HG03175 (cell line): Measurements from ENCODE around the gene ACOXL.
A peak's percentile ranks its signal among the peaks of the same experiment; 100 is the strongest.

Experiments used
- ATAC-seq: cut with Tn5 transposase; IDR thresholded peaks from one replicate; pipeline ENCODE4 v1.9.1; 2021; ENCODE audit warnings: mild to moderate bottlenecking, moderate library complexity; ENCODE audit not compliant: unreplicated experiment

The ACOXL gene

DNA sequence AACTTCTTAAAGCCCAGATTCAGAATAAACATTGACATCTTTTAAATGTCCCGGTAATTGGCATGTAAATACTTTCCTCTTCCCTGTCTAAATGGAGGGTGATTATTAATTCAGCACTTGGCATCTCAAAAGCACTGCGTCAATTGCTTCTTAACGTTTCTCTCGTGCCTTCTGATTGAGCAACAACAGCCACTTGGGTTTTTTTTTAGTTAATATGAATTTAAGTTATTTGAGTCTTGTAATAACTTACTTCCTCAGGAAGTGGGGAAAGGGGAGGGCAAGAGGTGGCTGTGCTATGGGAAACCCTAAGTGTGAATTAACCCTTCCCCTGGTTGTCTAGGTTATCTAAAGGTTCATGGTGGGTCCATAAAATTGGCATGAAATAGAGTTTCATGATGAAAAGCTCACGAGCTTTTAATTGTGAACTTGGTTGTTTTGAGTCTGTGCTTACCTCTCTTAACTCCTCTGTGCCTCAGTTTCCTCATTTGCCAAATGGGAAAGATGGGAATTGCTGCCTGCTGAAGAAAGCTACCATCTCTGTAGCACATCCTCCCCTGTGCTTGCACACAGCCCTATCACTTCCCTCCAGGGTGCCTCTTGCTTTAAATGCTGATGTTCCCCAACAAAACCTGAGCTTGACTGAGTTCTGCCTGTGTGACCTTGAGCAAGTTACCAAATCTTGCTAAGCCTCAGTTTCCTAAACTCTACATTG is 262.0 kb downstream of the ACOXL start:
- ATAC-seq, result no peak

DNA sequence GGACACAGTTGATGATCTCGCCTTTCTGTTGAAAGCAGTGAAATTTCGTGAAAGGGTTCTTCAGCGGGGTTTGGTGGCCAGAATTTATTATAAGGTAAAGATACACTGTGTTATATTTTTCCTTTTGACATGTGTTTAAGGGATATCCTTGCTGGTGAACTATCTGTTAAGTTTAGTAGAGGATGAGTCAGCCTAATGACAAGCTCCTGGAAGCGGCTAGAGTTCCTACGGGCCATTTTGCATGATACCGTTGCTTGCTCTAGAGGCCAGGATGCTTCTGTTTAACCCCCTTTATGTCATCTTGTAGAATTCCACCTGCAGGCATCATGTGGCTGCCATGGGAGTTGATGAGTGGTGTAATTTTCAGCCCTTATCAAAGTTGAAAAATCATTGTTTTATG is 263.5 kb downstream of the ACOXL start:
- no peak for ATAC-seq

DNA sequence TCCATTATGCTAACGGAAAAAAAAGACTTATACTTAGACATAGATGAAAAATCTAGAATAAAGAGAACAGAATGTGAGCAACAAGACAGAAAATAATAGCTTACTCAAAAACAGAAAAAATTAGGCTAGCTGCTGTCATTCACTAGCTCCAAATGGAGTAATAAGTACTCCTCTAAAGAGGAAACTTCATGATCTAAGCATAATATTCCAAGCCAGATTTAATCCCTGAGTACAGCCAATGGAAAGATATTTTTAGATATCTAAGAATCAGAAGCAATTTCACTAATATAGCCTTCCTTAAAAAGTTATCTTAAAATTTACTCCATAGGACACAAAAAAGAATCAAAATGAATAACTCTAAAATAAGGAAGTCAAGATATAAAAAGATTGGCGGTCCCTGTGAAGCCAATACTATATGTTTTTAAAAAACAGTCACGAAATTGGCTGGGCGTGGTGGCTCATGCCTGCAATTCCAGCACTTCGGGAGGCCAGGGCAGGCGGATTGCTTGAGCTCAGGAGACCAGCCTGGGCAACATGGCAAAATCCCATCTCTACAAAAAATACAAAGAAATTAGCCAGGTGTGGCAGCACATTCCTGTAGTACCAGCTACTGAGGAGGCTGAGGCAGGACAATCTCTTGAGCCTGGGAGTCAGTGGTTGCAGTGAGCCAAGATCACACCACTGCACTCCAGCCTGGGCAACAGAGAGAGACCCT is 265.1 kb downstream of the ACOXL start:
- ATAC-seq, result no peak

DNA sequence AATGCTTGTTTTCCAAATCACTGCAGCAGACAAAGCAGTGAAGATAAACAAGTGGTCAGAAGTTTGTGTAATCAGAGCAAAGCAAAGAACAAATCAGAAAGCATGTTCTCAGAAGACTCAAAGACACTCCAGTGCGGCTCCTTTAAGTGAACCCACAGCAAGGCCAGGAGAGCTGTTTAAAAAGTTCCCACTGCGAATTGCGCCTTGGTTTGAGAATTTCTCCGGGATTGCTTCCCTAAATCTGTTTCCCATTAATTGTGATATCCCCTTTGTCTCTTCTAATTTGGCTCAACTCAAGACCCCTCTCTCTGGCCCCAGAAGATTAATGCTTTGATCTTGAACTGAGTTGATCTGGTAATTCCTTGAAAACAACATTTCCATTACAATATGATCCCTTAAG is 265.9 kb downstream of the ACOXL start:
- no peak for ATAC-seq

DNA sequence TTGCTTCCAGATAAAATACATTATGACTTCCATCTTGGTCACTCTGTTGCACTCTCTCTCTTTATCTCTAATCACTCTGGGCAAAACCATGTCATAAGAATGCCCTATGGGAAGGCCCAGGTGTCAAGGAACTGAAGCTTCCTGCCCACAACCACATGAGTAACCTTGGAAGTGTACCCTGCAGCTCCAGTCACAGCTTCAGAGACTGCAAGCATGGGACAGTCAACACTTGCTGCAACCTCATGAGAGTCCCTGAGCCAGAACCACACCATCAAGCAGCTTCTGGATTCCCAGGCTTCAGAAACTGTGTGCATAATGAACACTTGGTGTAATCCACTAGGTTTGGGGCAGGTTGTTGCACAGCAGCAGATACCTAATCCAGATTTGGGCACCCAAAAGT is 267.3 kb downstream of the ACOXL start:
- ATAC-seq, result no peak

DNA sequence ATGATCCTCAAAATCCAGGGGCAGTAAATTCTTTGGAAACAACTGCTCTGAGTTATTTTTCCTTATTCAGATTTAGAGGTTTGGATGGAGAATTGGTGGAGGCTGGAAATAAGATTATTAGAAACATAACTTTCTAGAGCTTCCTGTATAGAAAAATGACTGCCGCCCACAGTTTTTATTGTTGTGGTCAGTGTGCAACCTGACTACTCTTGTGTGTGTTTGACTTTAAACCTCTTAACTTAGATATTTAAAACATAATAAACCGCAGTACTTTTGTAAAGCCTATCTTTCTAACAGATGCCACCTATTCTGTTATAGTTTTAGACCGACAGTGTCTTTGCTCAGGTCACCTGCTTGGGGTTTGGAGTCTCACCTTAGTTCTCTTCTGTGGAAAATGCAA is 272.9 kb downstream of the ACOXL start:
- ATAC-seq, result no peak

DNA sequence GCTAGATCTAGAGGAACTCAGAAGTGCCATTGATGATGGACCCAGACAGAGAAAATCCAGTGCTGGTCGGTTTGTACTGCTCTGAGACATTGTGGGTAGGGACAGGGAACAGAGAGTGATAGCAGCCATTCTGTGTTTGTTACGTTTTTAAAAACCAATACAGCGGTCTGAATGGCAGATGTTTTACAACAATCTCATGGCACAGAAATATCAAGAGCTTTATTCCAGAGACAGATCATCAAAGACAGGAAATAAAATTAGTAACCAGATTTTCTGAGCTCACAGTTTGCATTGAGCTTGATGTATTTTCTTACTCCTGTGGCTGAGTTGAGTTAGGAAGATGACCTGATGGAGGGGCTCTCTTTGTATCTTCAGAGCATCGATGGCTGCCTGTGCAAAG is 273.4 kb downstream of the ACOXL start:
- no peak for ATAC-seq

DNA sequence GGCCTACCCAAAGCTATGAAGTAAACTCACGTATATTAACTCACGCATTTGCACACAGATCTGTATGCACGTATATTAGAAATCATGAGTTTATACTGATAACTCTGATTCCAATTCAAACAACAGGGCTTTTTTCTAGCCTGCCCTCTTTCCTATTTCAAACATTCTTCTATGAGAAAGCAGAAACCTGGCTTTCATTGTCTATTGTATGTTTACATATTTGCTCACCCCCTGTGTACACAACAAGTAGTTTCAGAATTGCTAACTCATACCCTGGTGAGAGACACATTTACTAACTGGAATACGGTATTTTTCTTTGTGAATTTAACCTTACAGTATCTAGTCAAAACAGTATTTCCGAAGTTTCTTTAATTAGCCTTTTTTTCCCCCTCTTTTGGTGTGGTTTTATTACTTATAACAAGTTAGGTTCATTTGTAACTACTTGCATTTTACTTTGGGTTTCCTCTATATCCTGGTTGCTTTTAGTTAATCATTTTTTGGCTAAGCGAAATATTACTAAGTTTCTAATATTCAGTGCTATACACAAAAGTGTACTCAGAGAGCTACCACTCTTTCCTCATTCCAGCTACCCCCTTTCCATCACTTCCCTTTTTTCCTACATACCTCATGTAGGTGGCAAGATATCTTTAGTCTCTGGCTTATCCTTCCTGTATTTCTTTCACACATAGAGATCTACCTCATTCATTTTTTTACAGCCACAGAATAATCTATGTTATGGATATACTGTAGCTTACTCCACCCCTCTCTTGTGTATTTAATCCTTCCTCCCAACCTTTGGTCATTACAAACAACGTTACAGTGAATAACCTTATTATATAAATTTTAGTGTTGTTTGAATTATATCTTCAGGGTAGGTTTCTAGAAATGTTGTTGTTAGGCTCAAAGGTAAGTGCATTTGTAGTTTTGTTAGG is 275.6 kb downstream of the ACOXL start:
- ATAC-seq, result no peak

DNA sequence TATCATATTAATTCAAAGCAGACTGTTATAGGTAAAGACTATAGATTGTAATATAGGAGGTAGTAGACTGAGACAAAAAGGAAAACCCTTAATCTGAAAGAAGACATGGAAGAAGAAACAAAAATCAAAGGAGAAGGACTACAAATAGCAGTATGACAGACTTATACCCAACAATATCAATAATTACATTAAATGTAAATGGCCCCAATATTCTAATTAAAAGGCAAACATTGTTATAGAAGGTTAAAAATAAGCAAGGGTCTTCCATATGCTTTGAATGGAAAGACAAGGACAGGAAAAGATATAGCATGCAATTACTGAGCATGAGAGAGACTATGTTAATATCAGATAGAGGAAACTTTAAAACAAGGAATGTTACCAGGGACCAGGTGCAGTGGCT is 278.8 kb downstream of the ACOXL start:
- ATAC-seq, result no peak

DNA sequence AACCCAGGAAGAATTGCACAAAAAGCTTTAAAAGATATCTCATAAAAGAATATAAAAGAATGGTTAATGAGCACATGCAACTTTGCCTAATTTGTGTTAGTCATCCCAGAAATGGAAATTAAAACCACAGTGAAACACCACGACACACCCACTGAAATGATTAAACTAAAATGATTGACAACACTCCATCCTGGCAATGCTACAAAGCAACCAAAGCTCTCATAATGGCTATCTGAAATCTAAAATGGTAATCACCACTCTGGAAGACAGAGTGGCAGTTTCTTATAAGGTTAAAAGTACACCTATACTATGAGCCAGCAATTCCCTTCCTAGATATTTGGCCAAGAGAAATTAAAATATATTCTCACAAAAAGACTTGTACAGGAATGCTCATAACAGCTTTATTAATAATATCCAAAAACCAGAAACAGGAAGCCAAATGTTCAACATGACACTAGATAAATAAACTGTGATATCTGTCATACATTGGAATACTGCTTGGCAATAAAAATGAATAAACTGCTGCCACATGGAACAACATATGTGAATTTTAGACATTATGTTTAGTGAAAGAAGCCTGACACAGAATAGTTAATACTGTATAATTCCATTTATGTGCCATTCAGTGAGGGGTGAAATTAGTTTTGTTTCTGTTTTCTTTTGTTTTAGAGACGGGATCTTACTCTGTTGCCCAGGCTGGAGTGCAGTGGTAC is 283.1 kb downstream of the ACOXL start:
- ATAC-seq, result no peak

DNA sequence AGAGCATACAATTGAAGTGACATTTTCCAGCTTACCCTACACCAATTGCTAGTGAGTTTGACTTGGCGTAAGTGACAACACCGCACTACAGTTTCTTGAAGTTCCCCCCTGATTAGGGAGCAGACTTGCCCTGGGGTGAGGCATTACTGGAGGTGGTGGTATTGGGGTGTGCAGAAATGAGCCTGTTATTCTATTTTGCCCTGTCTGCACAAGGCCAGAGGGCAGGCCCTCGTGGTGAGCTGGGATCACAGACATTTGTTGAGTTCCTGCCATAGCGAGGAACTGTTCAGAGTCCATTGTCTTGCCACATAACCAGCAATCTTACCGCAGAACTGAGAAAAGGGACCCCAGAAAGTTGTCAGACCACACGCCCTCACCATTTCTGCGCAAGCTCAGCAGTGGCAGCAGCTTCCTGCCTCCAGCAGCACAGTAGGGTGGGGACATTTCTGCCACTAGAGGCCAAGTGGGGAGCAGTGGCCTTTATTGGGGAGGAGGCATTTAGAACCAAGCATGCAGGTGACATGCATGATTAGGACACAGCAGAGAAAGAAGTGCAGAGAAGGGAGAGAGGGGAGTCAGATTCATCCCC is 284.8 kb downstream of the ACOXL start:
- ATAC-seq, result no peak

DNA sequence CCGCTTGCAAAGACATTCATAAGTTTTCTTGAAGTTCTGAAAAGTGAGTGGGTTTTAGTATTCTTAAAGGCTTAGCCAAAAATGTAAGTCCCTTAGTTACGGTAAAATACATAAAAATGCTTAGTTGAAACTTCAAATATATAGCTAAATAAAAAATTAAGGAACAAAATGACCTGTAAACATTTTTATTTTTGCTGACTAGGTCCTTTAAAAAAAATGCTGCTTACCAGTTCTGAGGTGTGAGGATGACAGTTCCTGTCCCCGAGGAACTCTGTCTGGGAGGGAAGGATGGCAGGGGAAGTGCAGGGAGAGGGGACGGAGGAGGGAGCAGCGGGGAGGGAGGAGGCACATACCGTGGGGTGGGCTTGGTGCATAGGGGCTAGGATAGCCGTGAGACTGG is 285.5 kb downstream of the ACOXL start:
- no peak for ATAC-seq

DNA sequence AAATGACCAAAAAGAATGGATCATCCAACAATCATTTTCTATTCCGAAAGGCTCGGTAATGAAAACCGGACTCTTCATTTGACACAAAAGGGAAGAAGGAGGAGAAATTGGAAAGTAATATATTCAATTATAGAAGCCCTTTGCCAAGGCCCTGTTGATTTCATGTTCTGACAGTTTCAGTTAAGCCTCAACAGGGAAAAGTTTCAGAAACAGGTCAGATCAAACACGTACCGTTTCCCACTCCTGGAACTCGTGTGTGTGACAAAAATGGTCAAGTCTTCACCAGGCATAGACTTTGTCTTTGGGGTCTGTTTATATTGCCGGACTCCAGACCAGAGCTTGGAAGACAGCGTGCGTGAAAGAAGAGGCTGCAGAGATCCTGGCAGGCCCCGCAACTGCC is 287.0 kb downstream of the ACOXL start:
- ATAC-seq, result no peak

DNA sequence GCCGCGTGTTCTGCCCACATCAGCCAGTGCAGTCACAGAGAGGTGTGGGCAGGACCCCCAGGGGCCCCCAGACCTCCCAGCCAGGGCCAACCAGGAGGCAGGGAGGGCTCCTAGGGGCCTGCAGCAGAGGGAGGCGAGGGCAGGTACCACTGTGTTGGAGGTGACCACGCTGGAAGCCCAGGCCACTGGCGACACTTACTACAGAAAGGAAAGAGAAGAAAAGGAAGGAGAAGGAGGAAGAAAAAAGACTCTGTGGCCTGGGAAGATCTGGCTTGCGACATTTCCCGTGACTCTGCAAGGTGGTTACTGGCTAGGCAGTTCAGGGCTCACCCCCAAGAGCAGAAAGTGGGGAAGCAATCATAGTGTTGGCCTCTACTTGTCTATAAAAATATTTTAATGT is 290.3 kb downstream of the ACOXL start:
- no peak for ATAC-seq

DNA sequence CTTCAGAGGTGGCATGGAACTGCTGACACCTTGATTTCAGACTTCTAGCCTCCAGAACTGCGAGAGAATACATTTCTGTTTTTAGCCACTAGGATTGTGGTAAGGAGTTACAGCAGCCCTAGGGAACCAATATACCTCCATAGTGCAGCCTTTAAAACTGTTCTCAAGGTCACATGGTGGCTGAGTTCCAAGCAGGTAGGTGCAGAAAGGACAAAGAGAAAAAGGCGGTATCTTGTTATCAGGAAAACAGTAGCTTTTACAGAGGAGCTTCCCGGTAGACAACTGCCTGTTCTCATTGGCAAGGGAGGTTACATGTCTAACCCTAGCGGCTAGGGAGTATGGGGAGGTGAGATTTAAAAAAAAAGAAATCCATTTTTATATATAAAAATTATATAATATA is 292.1 kb downstream of the ACOXL start:
- ATAC-seq, result no peak

DNA sequence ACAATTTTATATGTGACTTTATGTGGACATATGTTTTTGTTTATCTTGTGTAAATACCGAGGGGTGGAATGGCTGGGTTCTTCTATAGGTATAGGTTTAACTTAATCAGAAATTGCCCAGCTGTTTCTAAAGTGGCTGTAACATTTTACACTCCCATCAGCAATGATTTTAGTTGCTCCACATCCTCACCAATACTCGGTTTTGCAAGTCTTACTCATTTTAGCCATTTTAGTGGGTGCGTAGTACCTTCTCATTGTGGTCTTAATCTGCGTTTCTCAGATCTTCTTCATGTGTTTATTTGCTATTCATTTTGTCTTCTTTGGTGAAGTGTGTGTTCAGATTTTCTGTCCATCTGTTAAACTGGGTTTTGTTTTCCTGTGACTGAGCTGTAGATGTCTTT is 292.9 kb downstream of the ACOXL start:
- ATAC-seq, result no peak

DNA sequence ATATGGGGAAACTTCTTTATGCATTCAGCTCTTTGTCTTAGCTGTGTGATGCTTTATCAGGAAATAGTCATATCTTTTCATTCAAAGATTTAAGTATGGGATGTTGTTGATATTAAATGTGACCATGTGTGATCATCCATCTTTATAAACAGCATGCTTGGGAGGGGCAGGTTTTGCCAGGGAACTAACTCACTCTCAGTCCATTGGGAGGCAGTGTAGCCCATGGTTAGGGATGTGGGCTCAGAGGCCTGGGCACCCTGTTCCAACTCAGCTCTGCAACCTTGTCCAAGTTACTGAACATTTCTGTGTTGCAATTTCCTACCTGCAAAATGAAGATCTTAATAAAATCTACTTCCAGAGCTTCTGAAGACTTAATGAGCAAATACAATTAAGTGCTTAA is 296.3 kb downstream of the ACOXL start:
- no peak for ATAC-seq

DNA sequence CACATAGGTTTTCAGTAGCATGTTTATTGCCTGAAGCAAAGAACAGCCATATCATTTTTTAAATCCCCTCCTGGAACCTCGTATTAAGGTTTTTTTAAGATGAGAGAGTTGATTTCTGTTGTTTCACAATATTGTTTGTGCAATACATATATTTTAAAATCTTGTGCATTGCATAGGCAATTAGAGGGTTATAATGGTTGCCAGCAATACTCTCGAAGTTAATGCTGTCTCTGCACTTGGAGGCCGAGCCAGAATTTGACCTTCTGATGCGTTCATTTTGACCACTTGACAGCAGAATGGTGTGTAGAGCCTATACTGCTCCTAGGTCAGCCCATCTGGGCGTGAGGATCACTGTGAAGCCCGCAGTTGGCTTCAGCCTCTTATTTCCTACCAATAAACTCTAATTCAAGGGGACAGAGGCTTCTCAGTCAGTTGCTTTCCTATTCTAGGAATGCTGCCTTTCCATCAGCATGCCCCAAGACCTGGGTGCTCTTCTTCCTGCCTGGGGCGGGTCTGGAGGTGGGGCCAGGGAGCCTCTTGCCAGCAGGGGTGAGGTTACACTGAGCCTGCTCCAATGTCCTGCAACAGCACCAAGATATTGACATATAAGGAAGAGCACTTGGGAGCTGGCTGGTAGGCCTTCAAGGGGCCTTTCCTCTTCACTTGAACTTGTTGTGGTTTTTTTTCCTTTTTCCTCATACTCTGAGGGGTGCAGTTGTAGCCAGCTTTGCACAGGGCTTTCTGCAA is 297.0 kb downstream of the ACOXL start:
- ATAC-seq, result no peak

DNA sequence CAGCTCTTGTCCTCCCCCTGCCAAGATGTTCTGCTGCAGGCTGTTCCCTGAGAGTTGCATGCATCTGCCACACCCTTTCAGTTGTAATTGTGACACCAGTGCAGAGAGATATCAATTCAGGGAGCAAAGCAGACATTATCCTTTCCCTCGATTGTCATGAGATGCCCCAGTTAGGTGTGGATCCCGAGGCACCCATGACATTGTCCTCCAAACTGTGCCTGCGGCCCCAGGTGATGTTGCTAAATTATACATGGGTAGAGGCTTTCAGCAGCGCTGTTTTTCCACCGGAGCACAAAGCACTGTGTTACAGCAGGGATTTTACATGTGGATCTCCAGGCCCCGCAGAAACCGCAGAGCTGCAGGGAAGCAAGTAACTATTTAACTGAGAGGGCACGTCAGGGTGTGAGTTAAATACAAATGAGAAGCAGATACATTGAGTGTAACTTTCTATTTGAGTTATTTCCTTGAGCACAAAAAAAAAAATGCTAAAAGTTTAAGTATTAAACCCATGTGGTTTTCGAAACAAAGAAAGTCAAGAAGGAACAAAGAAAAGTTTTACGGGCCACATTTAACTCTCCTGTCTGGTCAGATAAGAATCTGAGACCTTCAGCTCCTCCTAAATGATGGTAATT is 298.0 kb downstream of the ACOXL start:
- peak; percentile 65 for ATAC-seq

DNA sequence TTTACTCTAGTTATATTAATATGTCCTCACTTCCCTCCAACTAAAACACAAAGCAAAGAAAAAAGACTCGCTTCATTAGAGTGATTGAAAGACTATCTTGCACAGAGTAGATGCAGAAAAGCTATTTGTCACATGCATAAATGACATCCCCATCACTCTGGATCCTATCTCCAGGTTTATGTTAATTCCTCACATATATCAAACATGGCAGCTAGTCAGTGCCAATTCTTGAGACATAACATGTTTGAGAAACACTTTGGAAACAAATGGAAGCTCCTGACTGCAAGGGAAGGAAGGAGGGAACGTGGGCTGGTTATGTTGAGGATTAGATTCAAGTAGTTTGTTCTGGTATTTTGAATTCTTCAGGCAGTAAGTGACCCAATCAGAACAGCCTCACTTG is 298.6 kb downstream of the ACOXL start:
- no peak for ATAC-seq
